Astrocyte (in vitro differentiated cells and primary cell): ENCODE data around the gene DLGAP3. TPM values are rescaled to one million over a fixed set of nuclear protein-coding genes. Genes with fewer than 3 reads are reported as not detected.

Experiments used
- DNase-seq: peaks from one replicate; pipeline ENCODE4 v3.0.0-alpha.2; 2010; ENCODE audit warnings: low read depth
- FAIRE-seq: peaks from 2 replicates; lab custom pipeline; 2011; peaks lifted over from hg19 to GRCh38; lab: Jason Lieb, UNC
- H2AFZ ChIP-seq: 2 replicates; pipeline ENCODE4 v1.6.0; 2012; ENCODE audit warnings: low read depth, low read length, inconsistent platforms
- H3K27ac ChIP-seq: 2 replicates; pipeline ENCODE4 v1.5.1; 2011; ENCODE audit warnings: low read depth, low read length, inconsistent platforms
- H3K27me3 ChIP-seq: 2 replicates; pipeline ENCODE4 v1.6.0; 2011; ENCODE audit warnings: low read length, inconsistent platforms; ENCODE audit not compliant: insufficient read depth
- H3K36me3 ChIP-seq: 2 replicates; pipeline ENCODE4 v1.5.1; 2011; ENCODE audit warnings: low read length, inconsistent platforms; ENCODE audit not compliant: insufficient read depth
- H3K4me1 ChIP-seq: 2 replicates; pipeline ENCODE4 v1.5.1; 2011; ENCODE audit warnings: low read length, inconsistent platforms; ENCODE audit not compliant: insufficient read depth
- H3K4me2 ChIP-seq: 2 replicates; pipeline ENCODE4 v1.6.0; 2012; ENCODE audit warnings: low read length, inconsistent platforms
- H3K4me3 ChIP-seq: 2 replicates; pipeline ENCODE4 v1.5.1; 2011; ENCODE audit warnings: low read depth, mild to moderate bottlenecking, low read length, inconsistent platforms; ENCODE audit not compliant: insufficient read depth
- H3K79me2 ChIP-seq: 2 replicates; pipeline ENCODE4 v1.6.0; 2012; ENCODE audit warnings: mild to moderate bottlenecking, low read length, inconsistent platforms; ENCODE audit not compliant: insufficient read depth
- H3K9ac ChIP-seq: 2 replicates; pipeline ENCODE4 v1.6.0; 2012; ENCODE audit warnings: mild to moderate bottlenecking, low read length, inconsistent platforms
- H3K9me3 ChIP-seq: 2 replicates; pipeline ENCODE4 v1.5.1; 2012; ENCODE audit warnings: low read depth, mild to moderate bottlenecking, low read length, inconsistent platforms; ENCODE audit not compliant: insufficient read depth
- H4K20me1 ChIP-seq: 2 replicates; pipeline ENCODE4 v1.6.0; 2012; ENCODE audit warnings: low read length, inconsistent platforms; ENCODE audit not compliant: insufficient read depth
- H3K27ac Mint-ChIP-seq: one replicate; pipeline ENCODE4 v1.8.0; 2021; ENCODE audit warnings: mild to moderate bottlenecking, mixed read lengths; ENCODE audit not compliant: unreplicated experiment
- H3K27me3 Mint-ChIP-seq: one replicate; pipeline ENCODE4 v1.8.0; 2021; ENCODE audit warnings: low read depth, mixed read lengths; ENCODE audit not compliant: unreplicated experiment
- H3K36me3 Mint-ChIP-seq: one replicate; pipeline ENCODE4 v1.8.0; 2021; ENCODE audit warnings: low read depth, mixed read lengths; ENCODE audit not compliant: unreplicated experiment
- H3K4me1 Mint-ChIP-seq: one replicate; pipeline ENCODE4 v1.8.0; 2021; ENCODE audit warnings: low read depth, mixed read lengths; ENCODE audit not compliant: unreplicated experiment
- H3K4me3 Mint-ChIP-seq: one replicate; pipeline ENCODE4 v1.8.0; 2021; ENCODE audit warnings: mild to moderate bottlenecking, moderate library complexity, mixed read lengths; ENCODE audit not compliant: unreplicated experiment
- H3K9me3 Mint-ChIP-seq: one replicate; pipeline ENCODE4 v1.8.0; 2021; ENCODE audit warnings: mild to moderate bottlenecking, mixed read lengths; ENCODE audit not compliant: unreplicated experiment
- EZH2 ChIP-seq: IDR thresholded peaks from 2 replicates; pipeline ENCODE4 v1.6.1; 2012; ENCODE audit warnings: mild to moderate bottlenecking, low read length, inconsistent platforms; ENCODE audit not compliant: insufficient read depth
- total RNA-seq: library from RNA; stranded (reverse); gene quantifications from 2 replicates; pipeline ENCODE4 v1.2.1, GENCODE V29; 2021
- TF ChIP-seq, protein P1 (sequence below): IDR thresholded peaks from 2 replicates; pipeline ENCODE4 v1.5.1; 2011; ENCODE audit warnings: low read depth, mild to moderate bottlenecking, inconsistent platforms, low read length, moderate library complexity; ENCODE audit not compliant: insufficient read depth

The DLGAP3 gene
- total RNA-seq, 1 donor from 2014 or later = 2.7 TPM

DNA sequence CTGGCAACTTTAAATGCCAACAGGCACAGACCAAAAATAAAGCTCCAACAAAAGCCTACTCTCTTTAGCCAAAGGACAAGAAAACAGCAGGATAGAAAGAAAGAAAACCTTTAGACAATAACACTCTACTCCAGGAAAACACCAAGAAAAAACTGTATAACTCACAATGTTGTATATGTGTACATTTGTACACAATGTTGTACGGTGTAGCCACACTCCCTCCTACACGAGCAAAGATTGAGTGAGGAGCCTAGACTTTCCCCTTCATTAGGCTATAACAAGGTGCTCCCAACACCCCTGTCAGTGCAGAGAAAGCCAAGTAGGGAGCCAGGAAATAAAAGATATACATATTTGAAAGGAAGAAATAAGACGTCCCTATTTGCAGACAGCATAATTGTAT is 112.7 kb downstream of the DLGAP3 start:
- Mint-ChIP-seq H3K9me3 (peaks cover under 1% of the 10 kb centered on the region), H3K27me3 (peaks cover 4% of the 10 kb centered on the region), H3K27ac (no peak overlapping the region), H3K4me3 (no peak overlapping the region), H3K36me3 (no peaks in the 10 kb centered on the region), H3K4me1 (no peaks in the 10 kb centered on the region)
- Histone ChIP-seq H3K4me2 (no peak overlapping the region), H4K20me1 (no peaks in the 10 kb centered on the region), H3K4me1 (no peaks in the 10 kb centered on the region), H3K36me3 (no peaks in the 10 kb centered on the region), H3K79me2 (no peaks in the 10 kb centered on the region), H3K9ac (no peak overlapping the region), H2AFZ (no peak overlapping the region), H3K27me3 (no peaks in the 10 kb centered on the region), H3K4me3 (no peak overlapping the region), H3K9me3 (no peaks in the 10 kb centered on the region), H3K27ac (no peak overlapping the region)
- FAIRE-seq = no peak
- DNase-seq = no peak
- TF ChIP-seq, protein P1, sequence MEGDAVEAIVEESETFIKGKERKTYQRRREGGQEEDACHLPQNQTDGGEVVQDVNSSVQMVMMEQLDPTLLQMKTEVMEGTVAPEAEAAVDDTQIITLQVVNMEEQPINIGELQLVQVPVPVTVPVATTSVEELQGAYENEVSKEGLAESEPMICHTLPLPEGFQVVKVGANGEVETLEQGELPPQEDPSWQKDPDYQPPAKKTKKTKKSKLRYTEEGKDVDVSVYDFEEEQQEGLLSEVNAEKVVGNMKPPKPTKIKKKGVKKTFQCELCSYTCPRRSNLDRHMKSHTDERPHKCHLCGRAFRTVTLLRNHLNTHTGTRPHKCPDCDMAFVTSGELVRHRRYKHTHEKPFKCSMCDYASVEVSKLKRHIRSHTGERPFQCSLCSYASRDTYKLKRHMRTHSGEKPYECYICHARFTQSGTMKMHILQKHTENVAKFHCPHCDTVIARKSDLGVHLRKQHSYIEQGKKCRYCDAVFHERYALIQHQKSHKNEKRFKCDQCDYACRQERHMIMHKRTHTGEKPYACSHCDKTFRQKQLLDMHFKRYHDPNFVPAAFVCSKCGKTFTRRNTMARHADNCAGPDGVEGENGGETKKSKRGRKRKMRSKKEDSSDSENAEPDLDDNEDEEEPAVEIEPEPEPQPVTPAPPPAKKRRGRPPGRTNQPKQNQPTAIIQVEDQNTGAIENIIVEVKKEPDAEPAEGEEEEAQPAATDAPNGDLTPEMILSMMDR = no peak
- TF ChIP-seq EZH2 = no peak

DNA sequence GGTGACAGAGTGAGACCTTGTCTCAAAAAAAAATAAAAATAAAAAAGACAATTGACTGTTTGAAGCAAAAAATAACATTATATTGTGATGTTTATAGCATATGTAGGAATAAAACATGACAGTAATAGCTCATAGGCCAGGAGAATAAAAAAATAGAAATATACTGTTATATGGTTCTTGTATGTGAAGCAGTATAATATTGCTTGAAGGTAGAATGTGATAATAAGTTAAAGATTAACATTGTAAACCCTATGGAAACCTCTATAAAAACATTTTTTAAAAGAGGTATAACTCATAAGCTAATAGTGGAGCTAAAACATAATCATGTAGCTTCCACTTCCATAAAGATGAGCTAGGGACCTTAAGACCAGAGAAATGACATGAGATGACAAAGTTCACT is 113.1 kb downstream of the DLGAP3 start:
- Histone ChIP-seq H3K9me3 (no peaks in the 10 kb centered on the region), H3K79me2 (no peaks in the 10 kb centered on the region), H2AFZ (no peak overlapping the region), H3K27ac (no peak overlapping the region), H3K4me2 (no peak overlapping the region), H3K36me3 (no peaks in the 10 kb centered on the region), H4K20me1 (no peaks in the 10 kb centered on the region), H3K9ac (no peak overlapping the region), H3K27me3 (no peaks in the 10 kb centered on the region), H3K4me1 (no peaks in the 10 kb centered on the region), H3K4me3 (no peak overlapping the region)
- H3K27ac Mint-ChIP-seq = no peak overlapping the region
- TF ChIP-seq, protein P1 = no peak
- TF ChIP-seq EZH2 = no peak
- H3K4me1 Mint-ChIP-seq = no peaks in the 10 kb centered on the region
- no peak overlapping the region for H3K4me3 Mint-ChIP-seq
- DNase-seq (no peak), FAIRE-seq (no peak)
- H3K27me3 Mint-ChIP-seq = peaks cover 4% of the 10 kb centered on the region
- H3K9me3 Mint-ChIP-seq = peaks cover 2% of the 10 kb centered on the region
- H3K36me3 Mint-ChIP-seq = no peaks in the 10 kb centered on the region

Other genes with a start within 250 kb of the DLGAP3 start
- gene GJB5, start 174.6 kb downstream of the DLGAP3 start, total RNA-seq = not detected in 2 replicates
- not detected in 2 replicates for gene GJB4, start 169.9 kb downstream of the DLGAP3 start, total RNA-seq
- gene GJB3, start 148.4 kb downstream of the DLGAP3 start, total RNA-seq = 0.32 TPM in 1 of 2 replicates, not detected in the other
- gene GJA4, start 136.7 kb downstream of the DLGAP3 start, total RNA-seq = not detected in 2 replicates
- gene SMIM12, start 69.9 kb downstream of the DLGAP3 start, total RNA-seq = 38.1 and 43.6 TPM in 2 replicates
- gene TMEM35B, start 55.7 kb upstream of the DLGAP3 start, total RNA-seq = 15.6 and 17.0 TPM in 2 replicates
- 18.5 and 20.5 TPM in 2 replicates for gene ZMYM6, start 102.3 kb upstream of the DLGAP3 start, total RNA-seq
- gene ZMYM1, start 149.7 kb upstream of the DLGAP3 start, total RNA-seq = 15.1 and 17.1 TPM in 2 replicates